SU-DHL-6 (cell line): ENCODE results near the gene CIAO2A.
"Not testable (repeated sequence)": the region's sequence is repeated elsewhere in the genome, so short reads cannot be mapped to it uniquely, and the experiment has no call there.

Experiments
- EZH2phosphoT487 ChIP-seq: fragments of 200-600 bp; sonication (generic), shearing (Covaris generic); conservative IDR thresholded peaks from 2 replicates; pipeline ENCODE4 v1.6.1; 2018; ENCODE audit warnings: mild to moderate bottlenecking, antibody characterized with exemption, low read length, moderate library complexity, mixed read lengths
- TF ChIP-seq, protein P1 (sequence below): fragments of 200-600 bp; sonication (generic); IDR thresholded peaks from one replicate; pipeline ENCODE4 v1.5.1; 2017; ENCODE audit warnings: antibody characterized with exemption, mild to moderate bottlenecking, low read length, moderate library complexity; ENCODE audit not compliant: insufficient read depth, poor library complexity, severe bottlenecking

DNA sequence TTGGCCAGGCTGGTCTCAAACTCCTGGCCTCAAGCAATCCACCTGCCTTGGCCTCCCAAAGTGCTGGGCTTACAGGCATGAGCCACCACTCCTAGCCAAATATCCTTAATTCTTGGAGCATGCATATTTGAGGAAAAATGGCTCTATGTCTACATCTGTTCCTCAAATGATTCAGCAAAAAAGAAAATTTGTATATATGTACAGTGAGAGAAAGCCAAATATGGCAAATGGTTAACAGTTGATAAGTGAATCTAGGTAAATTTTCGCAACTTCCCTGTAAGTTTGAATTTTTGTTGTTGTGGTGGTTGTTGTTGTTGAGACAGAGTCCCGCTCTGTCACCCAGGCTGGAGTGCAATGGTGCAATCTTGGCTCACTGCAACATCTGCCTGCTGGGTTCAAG lies 34.5 kb downstream of the CIAO2A start:
- TF ChIP-seq, protein P1, sequence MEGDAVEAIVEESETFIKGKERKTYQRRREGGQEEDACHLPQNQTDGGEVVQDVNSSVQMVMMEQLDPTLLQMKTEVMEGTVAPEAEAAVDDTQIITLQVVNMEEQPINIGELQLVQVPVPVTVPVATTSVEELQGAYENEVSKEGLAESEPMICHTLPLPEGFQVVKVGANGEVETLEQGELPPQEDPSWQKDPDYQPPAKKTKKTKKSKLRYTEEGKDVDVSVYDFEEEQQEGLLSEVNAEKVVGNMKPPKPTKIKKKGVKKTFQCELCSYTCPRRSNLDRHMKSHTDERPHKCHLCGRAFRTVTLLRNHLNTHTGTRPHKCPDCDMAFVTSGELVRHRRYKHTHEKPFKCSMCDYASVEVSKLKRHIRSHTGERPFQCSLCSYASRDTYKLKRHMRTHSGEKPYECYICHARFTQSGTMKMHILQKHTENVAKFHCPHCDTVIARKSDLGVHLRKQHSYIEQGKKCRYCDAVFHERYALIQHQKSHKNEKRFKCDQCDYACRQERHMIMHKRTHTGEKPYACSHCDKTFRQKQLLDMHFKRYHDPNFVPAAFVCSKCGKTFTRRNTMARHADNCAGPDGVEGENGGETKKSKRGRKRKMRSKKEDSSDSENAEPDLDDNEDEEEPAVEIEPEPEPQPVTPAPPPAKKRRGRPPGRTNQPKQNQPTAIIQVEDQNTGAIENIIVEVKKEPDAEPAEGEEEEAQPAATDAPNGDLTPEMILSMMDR, result not testable (repeated sequence)
- not testable (repeated sequence) for TF ChIP-seq EZH2phosphoT487
